ENCODE results near the gene SNRPB. TPM values are rescaled to one million over a fixed set of nuclear protein-coding genes. Genes with fewer than 3 reads are reported as not detected.

The SNRPB gene
- total RNA-seq, 1 donor from 2014 or later: 280 TPM

DNA sequence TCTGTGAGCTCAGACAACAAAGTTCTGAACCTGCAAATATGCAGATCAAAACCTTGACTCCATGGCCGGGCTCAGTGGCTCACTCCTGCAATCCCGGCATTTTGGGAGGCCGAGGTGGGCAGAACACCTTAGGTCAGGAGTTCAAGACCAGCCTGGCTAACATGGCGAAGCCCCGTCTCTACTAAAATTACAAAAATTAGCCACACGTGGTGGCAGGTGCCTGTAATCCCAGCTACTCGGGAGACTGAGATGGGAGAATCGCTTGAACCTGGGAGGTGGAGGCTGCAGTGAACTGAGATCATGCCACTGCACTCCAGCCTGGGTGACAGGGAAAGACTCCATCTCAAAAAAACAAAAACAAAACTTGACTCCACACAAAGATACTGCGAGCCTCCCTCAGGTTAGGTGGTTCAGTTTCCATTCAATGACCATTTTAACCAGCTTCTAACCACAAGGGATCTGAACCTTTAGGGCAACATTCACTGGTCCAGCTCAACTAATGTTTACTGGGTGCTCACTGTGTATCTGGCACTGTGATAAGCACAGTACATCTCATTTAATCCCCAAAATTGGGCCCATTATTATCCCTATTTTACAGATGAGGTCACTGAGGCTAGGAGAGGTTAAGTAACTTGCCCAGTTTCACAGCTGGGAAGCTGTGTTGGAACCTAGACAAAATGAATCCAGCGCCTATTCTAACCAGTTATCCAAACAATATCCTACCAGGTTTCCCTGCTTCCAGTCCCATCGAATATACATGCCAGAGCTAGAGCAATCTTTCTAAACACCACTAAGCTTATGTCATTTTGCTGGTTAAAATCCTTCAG is 1.8 kb downstream of the SNRPB start:
- DNase-seq (ENCODE audit: low read depth): no peak
- TF ChIP-seq, protein P1, sequence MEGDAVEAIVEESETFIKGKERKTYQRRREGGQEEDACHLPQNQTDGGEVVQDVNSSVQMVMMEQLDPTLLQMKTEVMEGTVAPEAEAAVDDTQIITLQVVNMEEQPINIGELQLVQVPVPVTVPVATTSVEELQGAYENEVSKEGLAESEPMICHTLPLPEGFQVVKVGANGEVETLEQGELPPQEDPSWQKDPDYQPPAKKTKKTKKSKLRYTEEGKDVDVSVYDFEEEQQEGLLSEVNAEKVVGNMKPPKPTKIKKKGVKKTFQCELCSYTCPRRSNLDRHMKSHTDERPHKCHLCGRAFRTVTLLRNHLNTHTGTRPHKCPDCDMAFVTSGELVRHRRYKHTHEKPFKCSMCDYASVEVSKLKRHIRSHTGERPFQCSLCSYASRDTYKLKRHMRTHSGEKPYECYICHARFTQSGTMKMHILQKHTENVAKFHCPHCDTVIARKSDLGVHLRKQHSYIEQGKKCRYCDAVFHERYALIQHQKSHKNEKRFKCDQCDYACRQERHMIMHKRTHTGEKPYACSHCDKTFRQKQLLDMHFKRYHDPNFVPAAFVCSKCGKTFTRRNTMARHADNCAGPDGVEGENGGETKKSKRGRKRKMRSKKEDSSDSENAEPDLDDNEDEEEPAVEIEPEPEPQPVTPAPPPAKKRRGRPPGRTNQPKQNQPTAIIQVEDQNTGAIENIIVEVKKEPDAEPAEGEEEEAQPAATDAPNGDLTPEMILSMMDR (IDR thresholded peaks at IDR 0.05; ENCODE audit: insufficient read depth, low read length, severe bottlenecking): no peak
- Histone ChIP-seq H3K4me3 (ENCODE audit: low read depth, low read length) (peak overlapping the region; percentile 88), H3K36me3 (ENCODE audit: control insufficient read depth, insufficient read depth, low read length) (peaks cover 20% of the 10 kb centered on the region), H3K27me3 (ENCODE audit: control insufficient read depth, insufficient read depth, low read length) (no peaks in the 10 kb centered on the region)
- no peak for FAIRE-seq

DNA sequence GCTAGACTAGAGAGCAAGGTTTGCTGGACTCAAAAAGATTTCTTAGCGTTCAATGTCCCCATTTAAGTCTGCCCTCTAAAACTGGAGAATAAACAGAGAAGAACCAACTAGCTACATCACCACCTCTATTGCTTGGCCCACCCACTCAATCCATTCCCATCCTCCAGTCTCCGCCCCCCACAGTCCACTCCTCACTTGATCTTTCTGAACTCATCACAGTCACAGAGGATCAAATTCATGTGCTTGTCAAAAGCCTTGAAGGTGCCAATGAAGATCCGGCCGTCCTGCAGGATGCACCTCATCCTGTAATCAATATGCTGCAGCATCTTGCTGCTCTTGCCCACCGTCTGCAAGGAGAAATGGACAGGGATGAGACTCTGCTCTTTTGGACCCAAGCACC is 3.2 kb downstream of the SNRPB start:
- H3K4me3 ChIP-seq (ENCODE audit: low read depth, low read length): no peak overlapping the region
- no peaks in the 10 kb centered on the region for H3K27me3 ChIP-seq (ENCODE audit: control insufficient read depth, insufficient read depth, low read length)
- TF ChIP-seq, protein P1 (IDR thresholded peaks at IDR 0.05; ENCODE audit: insufficient read depth, low read length, severe bottlenecking): no peak
- H3K36me3 ChIP-seq (ENCODE audit: control insufficient read depth, insufficient read depth, low read length): peaks cover 31% of the 10 kb centered on the region
- FAIRE-seq (no peak), DNase-seq (ENCODE audit: low read depth) (no peak)

DNA sequence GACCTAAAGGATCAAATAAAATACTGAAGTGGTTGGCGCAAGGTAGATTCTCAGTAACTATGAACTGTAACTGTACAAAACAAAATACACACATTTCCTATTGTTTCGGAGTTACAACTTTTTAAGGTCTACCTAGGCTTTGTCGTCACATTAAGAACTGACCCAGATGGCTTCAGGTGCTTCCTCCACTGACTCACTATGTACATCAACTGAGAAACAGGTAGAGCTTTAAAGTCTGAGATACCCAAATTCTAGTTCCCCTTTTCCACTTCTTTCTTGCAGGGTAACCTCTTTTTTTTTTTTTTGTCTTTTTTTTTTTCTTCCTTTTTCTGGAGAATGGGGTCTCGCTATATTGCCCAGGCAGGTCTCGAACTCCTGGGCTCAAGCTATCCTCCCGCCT is 5.5 kb downstream of the SNRPB start:
- no peaks in the 10 kb centered on the region for H3K27me3 ChIP-seq (ENCODE audit: control insufficient read depth, insufficient read depth, low read length)
- no peak overlapping the region for H3K4me3 ChIP-seq (ENCODE audit: low read depth, low read length)
- DNase-seq (ENCODE audit: low read depth): no peak
- TF ChIP-seq, protein P1 (IDR thresholded peaks at IDR 0.05; ENCODE audit: insufficient read depth, low read length, severe bottlenecking): no peak
- H3K36me3 ChIP-seq (ENCODE audit: control insufficient read depth, insufficient read depth, low read length): peaks cover 40% of the 10 kb centered on the region
- no peak for FAIRE-seq

DNA sequence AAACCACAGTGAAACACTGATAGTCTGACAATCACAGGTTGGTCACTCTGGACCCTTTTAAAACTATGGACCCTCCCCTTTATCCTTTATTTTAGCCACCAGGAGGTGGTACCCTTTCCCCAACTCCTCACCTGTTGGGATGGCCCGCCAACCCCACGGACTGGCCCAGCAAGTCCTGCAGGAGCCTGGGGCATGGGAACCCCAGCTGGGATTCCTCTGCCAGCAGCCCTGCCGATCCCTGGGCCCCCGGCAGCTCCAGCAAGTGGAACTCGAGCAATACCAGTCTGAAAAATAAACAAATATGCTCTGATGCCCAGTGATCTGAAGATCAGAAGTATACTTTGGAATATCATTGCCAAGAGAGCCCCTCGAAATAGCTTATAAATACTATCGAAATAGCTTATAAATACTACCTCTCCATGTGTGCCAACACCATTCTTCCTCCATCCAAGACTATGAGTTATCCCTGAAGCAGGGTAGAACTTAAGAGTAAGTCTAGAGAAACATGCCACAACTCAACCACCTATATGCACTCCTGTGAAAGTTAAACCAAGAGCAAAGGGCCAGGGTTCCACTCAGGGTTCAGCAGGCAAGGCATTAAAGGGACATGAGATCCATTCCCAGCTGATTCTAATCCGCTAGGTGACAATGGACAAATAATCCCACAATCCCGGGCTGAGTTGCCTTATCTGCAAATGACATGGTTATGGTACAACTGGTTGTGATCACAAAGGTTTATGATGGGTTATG is 6.8 kb downstream of the SNRPB start:
- FAIRE-seq (no peak), DNase-seq (ENCODE audit: low read depth) (no peak)
- TF ChIP-seq, protein P1 (IDR thresholded peaks at IDR 0.05; ENCODE audit: insufficient read depth, low read length, severe bottlenecking): no peak
- Histone ChIP-seq H3K27me3 (ENCODE audit: control insufficient read depth, insufficient read depth, low read length) (no peaks in the 10 kb centered on the region), H3K36me3 (ENCODE audit: control insufficient read depth, insufficient read depth, low read length) (peaks cover 40% of the 10 kb centered on the region), H3K4me3 (ENCODE audit: low read depth, low read length) (no peak overlapping the region)

DNA sequence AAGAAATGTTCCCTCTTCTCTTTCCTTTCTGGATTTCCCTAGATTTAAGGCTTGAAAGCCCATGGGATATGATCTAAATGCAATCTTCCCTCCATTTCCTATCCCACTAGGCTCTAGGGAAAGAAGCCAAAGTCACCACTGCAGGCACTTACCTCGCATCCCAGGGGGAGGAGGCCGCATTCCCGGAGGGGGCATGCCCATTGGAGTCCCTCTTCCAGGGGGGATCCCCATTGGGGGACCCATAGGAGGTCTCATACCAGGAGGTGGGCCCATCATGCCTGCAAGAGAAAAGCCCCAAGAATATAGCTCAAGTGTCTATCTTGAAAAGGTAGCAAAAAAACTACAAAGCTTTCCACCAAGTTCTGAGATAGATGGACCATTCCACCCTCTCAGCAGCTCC is 8.1 kb downstream of the SNRPB start:
- no peaks in the 10 kb centered on the region for H3K27me3 ChIP-seq (ENCODE audit: control insufficient read depth, insufficient read depth, low read length)
- no peak overlapping the region for H3K4me3 ChIP-seq (ENCODE audit: low read depth, low read length)
- FAIRE-seq (no peak), DNase-seq (ENCODE audit: low read depth) (no peak)
- peaks cover 38% of the 10 kb centered on the region for H3K36me3 ChIP-seq (ENCODE audit: control insufficient read depth, insufficient read depth, low read length)
- TF ChIP-seq, protein P1 (IDR thresholded peaks at IDR 0.05; ENCODE audit: insufficient read depth, low read length, severe bottlenecking): no peak
